HepG2 (cell line): ENCODE data around the gene APRT. TPM values are rescaled to one million over a fixed set of nuclear protein-coding genes. Genes with fewer than 3 reads are reported as not detected.

ENCODE experiments used
- ELK4 ChIP-seq: sonication (generic); formaldehyde crosslinking; IDR thresholded peaks from 2 replicates; pipeline ENCODE4 v1.9.0; 2021; ENCODE audit warnings: missing genetic modification reagents, borderline replicate concordance
- EP300 ChIP-seq, 3 experiments: sonication (generic) in 1 of 3; formaldehyde crosslinking in 1 of 3; IDR thresholded peaks; 2 replicates each; pipeline versions ENCODE4 v1.5.1 to v1.6.1; 2011 to 2020; ENCODE audit warnings: low read depth in 2 of 3, low read length in 2 of 3, borderline replicate concordance in 1 of 3, improper control_type of control experiment in 1 of 3, mild to moderate bottlenecking in 1 of 3, missing genetic modification reagents in 1 of 3, moderate library complexity in 1 of 3
- IKZF1 ChIP-seq: fragments of 450-650 bp; IDR thresholded peaks from 2 replicates; pipeline ENCODE4 v1.7.1; 2016
- KAT2B ChIP-seq: fragments of 150-350 bp; IDR thresholded peaks from 2 replicates; pipeline ENCODE4 v1.6.1; 2014; ENCODE audit warnings: low read depth, low read length, borderline replicate concordance
- MBNL3 ChIP-seq: fragments of 250-450 bp; sonication (Bioruptor Pico); conservative IDR thresholded peaks from 2 replicates; pipeline ENCODE4 v1.8.0; 2022; ENCODE audit warnings: mild to moderate bottlenecking, inconsistent platforms
- MTA3 ChIP-seq: sonication (generic); formaldehyde crosslinking; IDR thresholded peaks from 2 replicates; pipeline ENCODE4 v1.4.0; 2020; ENCODE audit warnings: missing genetic modification reagents
- PHF8 ChIP-seq: sonication (generic); formaldehyde crosslinking; IDR thresholded peaks from 2 replicates; pipeline ENCODE4 v1.5.0; 2020; ENCODE audit warnings: missing genetic modification reagents
- RARA ChIP-seq: IDR thresholded peaks from 2 replicates; pipeline ENCODE4 v1.6.1; 2016; ENCODE audit warnings: missing genetic modification reagents, missing compliant biosample characterization
- TBX2 ChIP-seq: sonication (generic); formaldehyde crosslinking; IDR thresholded peaks from 2 replicates; pipeline ENCODE4 v1.5.0; 2020; ENCODE audit warnings: missing genetic modification reagents, mild to moderate bottlenecking, borderline replicate concordance
- TOPORS ChIP-seq: sonication (generic); formaldehyde crosslinking; IDR thresholded peaks from 2 replicates; pipeline ENCODE4 v1.8.0; 2023; ENCODE audit warnings: mild to moderate bottlenecking, missing genetic modification reagents
- ZFP90 ChIP-seq: sonication (generic); formaldehyde crosslinking; IDR thresholded peaks from 2 replicates; pipeline ENCODE4 v1.8.0; 2022; ENCODE audit warnings: missing genetic modification reagents, mild to moderate bottlenecking, inconsistent platforms, borderline replicate concordance
- ZIK1 ChIP-seq: sonication (generic); formaldehyde crosslinking; IDR thresholded peaks from 2 replicates; pipeline ENCODE4 v1.5.0; 2020; ENCODE audit warnings: mild to moderate bottlenecking, low read depth, missing genetic modification reagents, borderline replicate concordance
- ZNF180 ChIP-seq: sonication (generic); formaldehyde crosslinking; IDR thresholded peaks from 2 replicates; pipeline ENCODE4 v1.4.0; 2020; ENCODE audit warnings: low read depth, missing genetic modification reagents, borderline replicate concordance
- ZNF451 ChIP-seq: sonication (generic); formaldehyde crosslinking; IDR thresholded peaks from 2 replicates; pipeline ENCODE4 v1.5.0; 2020; ENCODE audit warnings: mild to moderate bottlenecking, missing genetic modification reagents
- ZNF543 ChIP-seq: sonication (generic); formaldehyde crosslinking; IDR thresholded peaks from 2 replicates; pipeline ENCODE4 v1.4.0; 2020; ENCODE audit warnings: mild to moderate bottlenecking, missing genetic modification reagents
- ZNF574 ChIP-seq: sonication (generic); formaldehyde crosslinking; IDR thresholded peaks from 2 replicates; pipeline ENCODE4 v1.4.0; 2020; ENCODE audit warnings: missing genetic modification reagents
- polyA plus RNA-seq, 8 experiments: library from polyadenylated mRNA; depleted of rRNA in 3 of 8; stranded (reverse) in 7 of 8; unstranded in 1 of 8; fragments of >200 nt; fragmentation: Illumina TruSeq in 4 of 8; extraction: Trizol in 4 of 8; gene quantifications; 2 replicates each; pipeline versions ENCODE4 v1.2.1 to v1.2.3, GENCODE V29; 2011 to 2016; ENCODE audit warnings: low read depth in 4 of 8, missing spikeins in 1 of 8, mixed read lengths in 1 of 8; ENCODE audit not compliant: insufficient read depth in 1 of 8
- total RNA-seq, 5 experiments: library from RNA; depleted of rRNA; stranded (reverse); fragments of >200 nt; fragmentation: Illumina TruSeq; extraction: Trizol; gene quantifications; 2 replicates each; pipeline ENCODE4 v1.2.3, GENCODE V29; 2016; ENCODE audit warnings: low read depth in 1 of 5
- TF ChIP-seq, protein P1 (sequence below): sonication (generic); formaldehyde crosslinking; IDR thresholded peaks from 2 replicates; pipeline ENCODE4 v1.8.0; 2022; ENCODE audit warnings: missing genetic modification reagents, mild to moderate bottlenecking, borderline replicate concordance
- TF ChIP-seq, protein P2 (sequence below): sonication (generic); formaldehyde crosslinking; IDR thresholded peaks from 2 replicates; pipeline ENCODE4 v1.4.0; 2020; ENCODE audit warnings: mild to moderate bottlenecking, missing genetic modification reagents, borderline replicate concordance

The APRT gene
- total and polyA plus RNA-seq, 2 of the 13 experiments (the other 11 are each of a cell fraction or from before 2014, with no cell fraction given), result 155 to 242 TPM

DNA sequence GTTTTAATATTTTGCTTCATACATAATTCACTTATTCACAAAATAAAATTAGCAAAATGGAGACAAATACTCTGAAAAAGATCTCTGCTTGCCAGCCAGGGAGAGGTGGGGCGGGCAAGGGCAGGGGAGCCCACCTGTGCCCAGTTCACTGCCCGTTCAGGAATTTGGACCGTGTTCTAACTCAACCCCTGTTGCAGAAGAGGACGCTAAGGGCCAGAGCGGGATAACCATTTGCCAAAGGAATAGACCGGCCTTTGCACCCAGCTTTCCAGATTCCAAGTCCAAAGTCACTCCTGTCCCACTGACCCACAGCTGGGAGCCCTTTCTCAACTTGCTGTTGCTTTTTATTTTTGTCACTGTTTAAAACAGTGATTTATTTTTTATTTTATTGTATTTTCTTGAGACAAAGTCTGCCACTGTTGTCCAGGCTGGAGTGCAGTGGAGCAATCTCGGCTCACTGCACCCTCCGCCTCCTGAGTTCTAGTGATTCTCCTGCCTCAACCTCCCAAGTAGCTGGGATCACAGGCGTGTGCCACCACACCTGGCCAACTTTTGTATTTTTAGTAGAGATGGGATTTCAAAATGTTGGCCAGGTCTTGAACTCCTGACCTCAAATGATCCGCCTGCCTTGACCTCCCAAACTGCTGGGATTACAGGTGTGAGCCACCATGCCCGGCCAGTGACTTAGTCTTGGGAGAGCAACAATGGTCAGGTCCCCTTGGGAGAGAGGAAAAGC is 24.0 kb downstream of the APRT start (continued):
- TF ChIP-seq TOPORS, result peak; percentile 59; the same call in 1 of the 2 replicates
- peak; percentile 54; the same call in 1 of the 2 replicates for TF ChIP-seq RARA
- TF ChIP-seq ELK4 (CRISPR knock-in tag), result no peak
- no peak for TF ChIP-seq MTA3
- TF ChIP-seq ZNF574 (CRISPR knock-in tag), result peak; percentile 39; the same call in 1 of the 2 replicates
- TF ChIP-seq PHF8, result no peak
- no peak for TF ChIP-seq MBNL3 (CRISPR knock-in tag)
- TF ChIP-seq ZNF180 (CRISPR knock-in tag), result no peak
- TF ChIP-seq, protein P1, sequence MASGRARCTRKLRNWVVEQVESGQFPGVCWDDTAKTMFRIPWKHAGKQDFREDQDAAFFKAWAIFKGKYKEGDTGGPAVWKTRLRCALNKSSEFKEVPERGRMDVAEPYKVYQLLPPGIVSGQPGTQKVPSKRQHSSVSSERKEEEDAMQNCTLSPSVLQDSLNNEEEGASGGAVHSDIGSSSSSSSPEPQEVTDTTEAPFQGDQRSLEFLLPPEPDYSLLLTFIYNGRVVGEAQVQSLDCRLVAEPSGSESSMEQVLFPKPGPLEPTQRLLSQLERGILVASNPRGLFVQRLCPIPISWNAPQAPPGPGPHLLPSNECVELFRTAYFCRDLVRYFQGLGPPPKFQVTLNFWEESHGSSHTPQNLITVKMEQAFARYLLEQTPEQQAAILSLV, result 0 out of 2 replicates have a peak, but pooled peaks have one; percentile 33
- no peak for TF ChIP-seq ZNF451 (CRISPR knock-in tag)
- no peak for TF ChIP-seq IKZF1
- no peak for TF ChIP-seq EP300 (IDR thresholded peaks at IDR 0.05; ENCODE audit: low read depth in 2 of 2, low read length in 2 of 2)
- no peak for TF ChIP-seq EP300 (CRISPR knock-in tag; IDR thresholded peaks at IDR 0.05; ENCODE audit: borderline replicate concordance)
- TF ChIP-seq ZIK1 (CRISPR knock-in tag), result no peak
- TF ChIP-seq KAT2B, result no peak
- TF ChIP-seq TBX2 (CRISPR knock-in tag), result no peak
- TF ChIP-seq ZNF543 (CRISPR knock-in tag), result no peak
- TF ChIP-seq, protein P2, sequence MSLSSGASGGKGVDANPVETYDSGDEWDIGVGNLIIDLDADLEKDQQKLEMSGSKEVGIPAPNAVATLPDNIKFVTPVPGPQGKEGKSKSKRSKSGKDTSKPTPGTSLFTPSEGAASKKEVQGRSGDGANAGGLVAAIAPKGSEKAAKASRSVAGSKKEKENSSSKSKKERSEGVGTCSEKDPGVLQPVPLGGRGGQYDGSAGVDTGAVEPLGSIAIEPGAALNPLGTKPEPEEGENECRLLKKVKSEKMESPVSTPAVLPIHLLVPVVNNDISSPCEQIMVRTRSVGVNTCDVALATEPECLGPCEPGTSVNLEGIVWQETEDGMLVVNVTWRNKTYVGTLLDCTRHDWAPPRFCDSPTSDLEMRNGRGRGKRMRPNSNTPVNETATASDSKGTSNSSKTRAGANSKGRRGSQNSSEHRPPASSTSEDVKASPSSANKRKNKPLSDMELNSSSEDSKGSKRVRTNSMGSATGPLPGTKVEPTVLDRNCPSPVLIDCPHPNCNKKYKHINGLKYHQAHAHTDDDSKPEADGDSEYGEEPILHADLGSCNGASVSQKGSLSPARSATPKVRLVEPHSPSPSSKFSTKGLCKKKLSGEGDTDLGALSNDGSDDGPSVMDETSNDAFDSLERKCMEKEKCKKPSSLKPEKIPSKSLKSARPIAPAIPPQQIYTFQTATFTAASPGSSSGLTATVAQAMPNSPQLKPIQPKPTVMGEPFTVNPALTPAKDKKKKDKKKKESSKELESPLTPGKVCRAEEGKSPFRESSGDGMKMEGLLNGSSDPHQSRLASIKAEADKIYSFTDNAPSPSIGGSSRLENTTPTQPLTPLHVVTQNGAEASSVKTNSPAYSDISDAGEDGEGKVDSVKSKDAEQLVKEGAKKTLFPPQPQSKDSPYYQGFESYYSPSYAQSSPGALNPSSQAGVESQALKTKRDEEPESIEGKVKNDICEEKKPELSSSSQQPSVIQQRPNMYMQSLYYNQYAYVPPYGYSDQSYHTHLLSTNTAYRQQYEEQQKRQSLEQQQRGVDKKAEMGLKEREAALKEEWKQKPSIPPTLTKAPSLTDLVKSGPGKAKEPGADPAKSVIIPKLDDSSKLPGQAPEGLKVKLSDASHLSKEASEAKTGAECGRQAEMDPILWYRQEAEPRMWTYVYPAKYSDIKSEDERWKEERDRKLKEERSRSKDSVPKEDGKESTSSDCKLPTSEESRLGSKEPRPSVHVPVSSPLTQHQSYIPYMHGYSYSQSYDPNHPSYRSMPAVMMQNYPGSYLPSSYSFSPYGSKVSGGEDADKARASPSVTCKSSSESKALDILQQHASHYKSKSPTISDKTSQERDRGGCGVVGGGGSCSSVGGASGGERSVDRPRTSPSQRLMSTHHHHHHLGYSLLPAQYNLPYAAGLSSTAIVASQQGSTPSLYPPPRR (CRISPR knock-in tag), result no peak
- no peak for TF ChIP-seq ZFP90
